GM12864 (cell line): ENCODE results near the gene CEPT1.

Experiments used
- DNase-seq: peaks from one replicate; pipeline ENCODE4 v3.0.0-alpha.2; 2011; ENCODE audit warnings: low read depth
- H3K4me3 ChIP-seq: 2 replicates; pipeline ENCODE4 v1.5.1; 2011; ENCODE audit warnings: mild to moderate bottlenecking, low read depth, low read length, control low read depth
- CTCF ChIP-seq: IDR thresholded peaks from 2 replicates; pipeline ENCODE4 v1.5.1; 2011; ENCODE audit warnings: low read depth, mild to moderate bottlenecking, moderate library complexity, low read length, control low read depth, inconsistent platforms; ENCODE audit errors: missing control alignments

The CEPT1 gene

GRCh38 chr1:111145963-111146768 lies 6.1 kb downstream of the CEPT1 start:
- no peak for TF ChIP-seq CTCF
- no peak for DNase-seq
- H3K4me3 ChIP-seq: no peak overlapping the region

- TF ChIP-seq CTCF: no peak
- no peak for DNase-seq
- H3K4me3 ChIP-seq: no peak overlapping the region
These were observed 7.9 kb downstream of the CEPT1 start for GRCh38 chr1:111147948-111148347.

- no peak for TF ChIP-seq CTCF
- DNase-seq: no peak
These were observed 8.4 kb downstream of the CEPT1 start for GRCh38 chr1:111148376-111148881.

GRCh38 chr1:111151838-111152237 lies 11.8 kb downstream of the CEPT1 start:
- DNase-seq: no peak
- H3K4me3 ChIP-seq: no peak overlapping the region
- no peak for TF ChIP-seq CTCF

More at GRCh38 chr1:111148376-111148881, 8.4 kb downstream of the CEPT1 start:
- H3K4me3 ChIP-seq: no peak overlapping the region

GRCh38 chr1:111154021-111154999 lies 14.3 kb downstream of the CEPT1 start:
- TF ChIP-seq CTCF: no peak
- DNase-seq: no peak
- H3K4me3 ChIP-seq: no peak overlapping the region

GRCh38 chr1:111157431-111157830 lies 17.4 kb downstream of the CEPT1 start:
- no peak for TF ChIP-seq CTCF
- no peak for DNase-seq
- no peak overlapping the region for H3K4me3 ChIP-seq
